GM12891 (cell line): Measurements from ENCODE around the gene RMDN2.

Experiments
- PAX5 ChIP-seq: IDR thresholded peaks from 2 replicates; pipeline ENCODE4 v1.6.1; 2011; ENCODE audit warnings: low read length, moderate library complexity, mild to moderate bottlenecking; ENCODE audit not compliant: insufficient read depth, severe bottlenecking
- POLR2A ChIP-seq: IDR thresholded peaks from 2 replicates; pipeline ENCODE4 v1.6.1; 2011; ENCODE audit warnings: low read depth, low read length, control low read depth

GRCh38 chr2:37904993-37905392 is 20.1 kb upstream of the RMDN2 start:
- TF ChIP-seq POLR2A, result no peak
- TF ChIP-seq PAX5, result no peak
